SK-N-MC (cell line): ENCODE results near the gene ST6GALNAC3.

ENCODE experiments used
- EZH2 ChIP-seq: fragments of 200-600 bp; sonication (generic); IDR thresholded peaks from one replicate; pipeline ENCODE4 v1.6.1; 2017; ENCODE audit warnings: antibody characterized with exemption
- POLR2AphosphoS5 ChIP-seq: IDR thresholded peaks from 2 replicates; pipeline ENCODE4 v1.6.1; 2012; ENCODE audit warnings: mild to moderate bottlenecking, low read depth, low read length, borderline replicate concordance

GRCh38 chr1:76148460-76148859 is 73.9 kb downstream of the ST6GALNAC3 start:
- TF ChIP-seq EZH2 (no peak), POLR2AphosphoS5 (no peak)
